HG02798 (cell line): ENCODE data around the gene TTC14.

Experiments
- ATAC-seq: cut with Tn5 transposase; IDR thresholded peaks from one replicate; pipeline ENCODE4 v1.9.1; 2021; ENCODE audit warnings: mild to moderate bottlenecking; ENCODE audit not compliant: unreplicated experiment, poor library complexity

The TTC14 gene

GRCh38 chr3:180626844-180627243 is 24.9 kb downstream of the TTC14 start:
- peak; percentile 95 for ATAC-seq

- no peak for ATAC-seq
These were observed 28.4 kb downstream of the TTC14 start for GRCh38 chr3:180630371-180630770.

- ATAC-seq: no peak
These were observed 29.4 kb downstream of the TTC14 start for GRCh38 chr3:180631317-180631716.

GRCh38 chr3:180633722-180634121 is 31.8 kb downstream of the TTC14 start:
- ATAC-seq: no peak

- ATAC-seq: no peak
These were observed 39.0 kb downstream of the TTC14 start for GRCh38 chr3:180640987-180641386.

GRCh38 chr3:180646187-180646790 is 44.3 kb downstream of the TTC14 start:
- peak; percentile 68 for ATAC-seq

GRCh38 chr3:180656406-180656805 is 54.4 kb downstream of the TTC14 start:
- no peak for ATAC-seq

GRCh38 chr3:180657094-180657493 is 55.1 kb downstream of the TTC14 start:
- ATAC-seq: no peak
